H54 (cell line): Measurements from ENCODE around the gene MED26.

Source experiments
- DNase-seq: peaks from one replicate; pipeline ENCODE4 v3.0.0; 2011; ENCODE audit warnings: low spot score, mixed read lengths; ENCODE audit not compliant: insufficient read length
- FAIRE-seq: peaks from 3 replicates; lab custom pipeline; 2011; peaks lifted over from hg19 to GRCh38; lab: Jason Lieb, UNC
- POLR2A ChIP-seq: IDR thresholded peaks from 2 replicates; pipeline ENCODE4 v1.6.1; 2011; ENCODE audit warnings: low read depth, mild to moderate bottlenecking, low read length

Gene MED26

GRCh38 chr19:16531380-16531669 lies 96.7 kb downstream of the MED26 start:
- no peak for TF ChIP-seq POLR2A
- FAIRE-seq (no peak), DNase-seq (no peak)

DNA sequence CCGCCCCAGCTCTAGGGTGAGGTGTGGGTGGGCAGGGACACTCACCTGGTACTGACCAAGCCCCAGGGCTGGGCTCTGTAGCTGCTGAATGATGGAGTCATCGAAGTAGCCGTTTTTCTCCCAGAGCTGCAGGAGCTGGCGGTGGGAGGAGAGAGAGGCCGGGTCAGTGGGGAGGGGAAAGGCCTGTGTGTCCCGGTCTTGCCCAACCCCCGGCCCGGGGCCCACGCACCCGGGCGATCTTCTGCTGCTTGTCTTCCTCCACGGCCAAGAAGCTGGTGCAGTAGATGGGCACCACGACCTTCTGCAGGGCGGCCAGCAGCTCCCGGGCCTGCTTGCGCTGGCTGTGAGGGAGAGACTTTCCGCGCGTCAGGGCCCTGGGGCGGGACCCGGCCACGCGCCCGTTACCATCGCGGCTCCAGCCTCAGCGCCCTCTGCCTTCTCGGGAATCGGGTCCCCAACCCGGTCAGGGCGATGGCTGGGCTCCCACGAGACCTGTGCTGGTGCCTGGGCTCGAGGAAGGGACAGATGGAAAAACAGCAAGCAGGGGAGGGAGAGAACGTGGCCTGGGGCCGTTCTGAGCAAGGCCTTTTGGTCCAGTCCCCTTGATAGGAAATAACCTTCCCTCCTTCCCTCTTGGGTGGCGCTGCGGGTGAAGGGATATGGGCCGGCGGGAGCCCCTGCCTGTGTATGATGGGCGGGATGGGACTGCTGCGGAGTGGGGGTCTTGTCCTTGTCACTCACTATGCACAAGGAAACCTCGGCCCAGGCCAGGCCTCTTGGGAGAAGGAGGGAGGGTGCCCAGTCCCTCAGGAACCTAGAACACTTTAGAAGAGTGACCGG lies 97.2 kb downstream of the MED26 start:
- FAIRE-seq, result no peak
- DNase-seq, result no peak
- no peak for TF ChIP-seq POLR2A

DNA sequence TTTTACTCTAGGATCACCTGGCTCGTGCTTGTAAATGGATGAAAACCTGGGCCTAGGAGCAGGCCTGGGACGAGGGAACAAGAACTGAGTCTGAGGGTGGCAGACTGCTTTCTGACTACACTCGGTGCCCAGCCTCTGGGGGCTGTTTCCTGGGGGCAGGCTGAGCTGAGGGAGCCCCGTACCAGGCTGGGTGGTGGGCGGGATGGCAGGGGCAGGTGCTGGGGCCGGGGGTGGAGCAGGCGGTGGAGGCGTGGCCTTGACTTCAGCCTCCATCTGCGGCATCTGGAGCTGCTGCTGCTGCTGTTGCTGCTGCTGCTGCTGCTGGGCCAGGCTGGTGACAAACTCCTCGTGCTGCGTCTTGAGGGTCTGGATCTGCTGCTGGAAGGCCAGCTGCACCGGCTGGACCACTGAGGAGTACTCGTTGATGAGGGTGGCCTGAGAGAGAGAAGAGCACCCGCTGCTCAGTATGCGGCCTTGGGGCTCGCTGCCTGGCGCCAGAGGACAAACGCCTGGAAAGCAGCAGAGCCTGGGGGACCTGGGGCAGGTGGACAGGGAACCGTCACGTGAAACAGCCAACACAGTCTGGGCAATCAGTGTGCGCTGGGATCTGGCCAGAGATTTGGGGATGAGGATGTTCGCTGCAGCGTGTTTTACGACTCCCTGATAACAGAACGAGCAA lies 98.4 kb downstream of the MED26 start:
- FAIRE-seq, result no peak

DNA sequence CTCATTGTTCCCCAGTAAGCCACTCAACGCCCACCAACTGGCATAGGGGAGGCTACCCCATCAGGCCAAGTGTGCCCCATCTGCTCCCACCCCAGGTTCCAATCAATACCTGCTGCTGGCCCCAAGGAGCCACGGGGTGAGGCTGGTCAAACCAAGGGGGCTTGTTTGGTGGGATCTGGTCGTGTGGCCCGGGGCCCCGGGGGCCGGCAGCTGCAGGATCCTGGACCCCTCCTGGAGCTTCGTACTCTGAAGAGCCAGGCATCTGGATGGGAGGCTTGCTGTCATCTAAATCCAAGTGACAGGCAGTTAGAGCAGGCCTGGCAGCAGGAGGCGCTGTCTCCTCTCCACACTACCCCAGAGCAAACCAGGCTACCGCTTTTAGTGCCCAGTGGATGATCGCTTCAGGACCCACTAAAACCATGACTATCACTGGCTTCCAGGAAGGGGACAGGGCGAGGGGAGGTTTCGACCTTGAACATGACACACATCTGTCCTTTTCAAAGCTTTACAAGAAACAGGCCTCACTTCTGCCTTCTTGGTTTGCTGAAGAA lies 100.0 kb downstream of the MED26 start:
- no peak for TF ChIP-seq POLR2A
- DNase-seq (no peak), FAIRE-seq (no peak)

More for the DNA sequence above, 98.4 kb downstream of the MED26 start:
- no peak for DNase-seq
- TF ChIP-seq POLR2A, result no peak

GRCh38 chr19:16527334-16527935 lies 100.6 kb downstream of the MED26 start:
- no peak for DNase-seq
- FAIRE-seq, result no peak
- TF ChIP-seq POLR2A, result no peak

DNA sequence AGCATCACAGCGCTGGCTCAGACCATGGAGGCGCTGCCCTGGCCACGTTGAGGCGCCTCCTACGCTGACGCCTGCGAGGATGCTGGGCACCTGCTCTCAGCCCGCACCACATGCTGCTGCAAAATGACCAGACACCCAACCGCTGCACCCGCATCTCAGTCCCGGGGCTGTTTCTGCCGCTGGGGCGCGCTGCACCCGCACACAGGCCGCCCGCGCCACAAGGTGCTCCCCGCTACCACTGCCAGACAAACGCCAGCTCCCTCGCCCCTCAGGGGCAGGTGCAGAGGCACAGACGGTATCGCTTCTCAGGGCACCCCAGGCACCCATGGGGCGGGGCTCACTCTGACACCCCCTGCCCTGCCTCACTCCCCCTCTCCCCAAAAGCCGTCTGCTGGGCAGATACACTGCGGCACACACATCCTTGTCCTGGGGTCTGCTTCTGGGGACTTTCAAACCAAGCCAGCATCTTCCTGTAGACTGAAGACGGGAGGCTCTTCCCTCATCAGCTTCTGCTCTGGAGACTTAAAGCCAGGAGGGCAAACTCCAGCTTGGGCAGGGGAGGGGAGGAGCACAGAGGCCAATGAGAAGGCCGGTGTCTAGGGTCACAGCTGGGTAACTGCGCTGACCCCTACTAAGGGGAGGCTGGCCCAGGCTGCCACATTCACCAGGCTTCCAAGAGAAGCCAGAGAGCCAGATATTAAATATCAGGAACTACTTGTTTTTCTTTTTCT lies 102.1 kb downstream of the MED26 start:
- FAIRE-seq, result no peak
- DNase-seq, result no peak

GRCh38 chr19:16524991-16525734 lies 102.8 kb downstream of the MED26 start:
- no peak for FAIRE-seq
- no peak for DNase-seq
- TF ChIP-seq POLR2A, result no peak

More for the DNA sequence above, 102.1 kb downstream of the MED26 start:
- no peak for TF ChIP-seq POLR2A
